Lower lobe of right lung (tissue), 2 donors: ENCODE results near the gene VDR. TPM values are rescaled to one million over a fixed set of nuclear protein-coding genes. Genes with fewer than 3 reads are reported as not detected.

Experiments used
- ATAC-seq, 2 donors: fragments of 200-7000 bp; cut with Tn5 transposase; one replicate each; pipeline ENCODE4 v1.9.1; 2020 to 2022; ENCODE audit warnings: mild to moderate bottlenecking in 2 of 2, moderate library complexity in 2 of 2
- DNase-seq: peaks from one replicate; pipeline ENCODE4 v3.0.0-alpha.2; 2020
- H3K27ac ChIP-seq: fragments of 200-600 bp; one replicate; pipeline ENCODE4 v1.8.0; 2022
- H3K27me3 ChIP-seq: fragments of 200-600 bp; one replicate; pipeline ENCODE4 v1.8.0; 2022; ENCODE audit warnings: low read depth
- H3K36me3 ChIP-seq: fragments of 200-600 bp; one replicate; pipeline ENCODE4 v1.8.0; 2022; ENCODE audit warnings: mild to moderate bottlenecking
- H3K4me1 ChIP-seq: fragments of 200-600 bp; one replicate; pipeline ENCODE4 v1.8.0; 2022
- H3K4me3 ChIP-seq: fragments of 200-600 bp; one replicate; pipeline ENCODE4 v1.8.0; 2022; ENCODE audit warnings: mild to moderate bottlenecking
- H3K9me3 ChIP-seq: fragments of 200-600 bp; one replicate; pipeline ENCODE4 v1.8.0; 2022
- CTCF ChIP-seq: fragments of 200-600 bp; IDR thresholded peaks from one replicate; pipeline ENCODE4 v1.8.0; 2022; ENCODE audit warnings: antibody characterized with exemption, mild to moderate bottlenecking
- intact Hi-C: fragments of 100-400 bp; cut with DNase I; formaldehyde crosslinking; loops from one replicate; pipeline ENCODE4 v1.11.0; 2022
- total RNA-seq: library from RNA; stranded (reverse); fragmentation: NEBNext Ultra II Directional; extraction: Animal tissue kit (Norgen Biotek cat#: 25700); gene quantifications from one replicate; pipeline ENCODE4 v1.2.1, GENCODE V29; 2021
- donor health status: DM: no; HTN: yes; CAD: no; lungs with severe emphysema.

The VDR gene
- total RNA-seq, 1 donor from 2014 or later, result 24.3 TPM

GRCh38 chr12:47855502-47855901 lies 49.3 kb downstream of the VDR start:
- no peak overlapping the region for H3K4me3 ChIP-seq
- intact Hi-C loops, result no loop called here
- no peak for TF ChIP-seq CTCF
- H3K36me3 ChIP-seq, result peaks cover 34% of the 10 kb centered on the region
- no peaks in the 10 kb centered on the region for H3K27me3 ChIP-seq
- H3K9me3 ChIP-seq, result no peaks in the 10 kb centered on the region
- DNase-seq (no peak), ATAC-seq (no peak)
- H3K27ac ChIP-seq, result no peak overlapping the region
- H3K4me1 ChIP-seq, result no peaks in the 10 kb centered on the region

GRCh38 chr12:47854531-47854930 lies 50.3 kb downstream of the VDR start:
- no peak for ATAC-seq

GRCh38 chr12:47852096-47852571 lies 52.7 kb downstream of the VDR start:
- Histone ChIP-seq H3K27me3 (no peaks in the 10 kb centered on the region), H3K4me3 (no peak overlapping the region), H3K36me3 (peaks cover 29% of the 10 kb centered on the region), H3K4me1 (no peaks in the 10 kb centered on the region), H3K9me3 (no peaks in the 10 kb centered on the region), H3K27ac (no peak overlapping the region)
- no peak for ATAC-seq
- DNase-seq, result no peak
- intact Hi-C loops, result no loop called here
- no peak for TF ChIP-seq CTCF

More at GRCh38 chr12:47854531-47854930, 50.3 kb downstream of the VDR start:
- H3K4me1 ChIP-seq, result no peaks in the 10 kb centered on the region
- peaks cover 32% of the 10 kb centered on the region for H3K36me3 ChIP-seq
- H3K4me3 ChIP-seq, result no peak overlapping the region
- no peaks in the 10 kb centered on the region for H3K27me3 ChIP-seq
- no peak for DNase-seq
- no peak overlapping the region for H3K27ac ChIP-seq
- no peak for TF ChIP-seq CTCF
- no peaks in the 10 kb centered on the region for H3K9me3 ChIP-seq
- intact Hi-C loops, result no loop called here

GRCh38 chr12:47851303-47851952 lies 53.4 kb downstream of the VDR start:
- DNase-seq, result no peak
- TF ChIP-seq CTCF, result no peak
- Histone ChIP-seq H3K9me3 (no peaks in the 10 kb centered on the region), H3K4me3 (no peak overlapping the region), H3K4me1 (no peaks in the 10 kb centered on the region), H3K36me3 (peaks cover 25% of the 10 kb centered on the region), H3K27me3 (no peaks in the 10 kb centered on the region), H3K27ac (no peak overlapping the region)
- no peak for ATAC-seq
- intact Hi-C loops, result no loop called here

GRCh38 chr12:47850153-47851084 lies 54.4 kb downstream of the VDR start:
- Histone ChIP-seq H3K27me3 (no peaks in the 10 kb centered on the region), H3K9me3 (no peaks in the 10 kb centered on the region), H3K4me3 (no peak overlapping the region), H3K27ac (no peak overlapping the region), H3K4me1 (no peaks in the 10 kb centered on the region), H3K36me3 (peaks cover 34% of the 10 kb centered on the region)
- ATAC-seq, result no peak
- TF ChIP-seq CTCF, result no peak
- intact Hi-C loops, result no loop called here
- DNase-seq, result no peak
